ENCODE data around the gene CLCN6.

- TF ChIP-seq ZNF302 (tag by site-specific recombination; IDR thresholded peaks at IDR 0.05; ENCODE audit: low read depth) = no peak
- TF ChIP-seq ZNF571 (tag by site-specific recombination; IDR thresholded peaks at IDR 0.05) = no peak
- TF ChIP-seq, protein P1, sequence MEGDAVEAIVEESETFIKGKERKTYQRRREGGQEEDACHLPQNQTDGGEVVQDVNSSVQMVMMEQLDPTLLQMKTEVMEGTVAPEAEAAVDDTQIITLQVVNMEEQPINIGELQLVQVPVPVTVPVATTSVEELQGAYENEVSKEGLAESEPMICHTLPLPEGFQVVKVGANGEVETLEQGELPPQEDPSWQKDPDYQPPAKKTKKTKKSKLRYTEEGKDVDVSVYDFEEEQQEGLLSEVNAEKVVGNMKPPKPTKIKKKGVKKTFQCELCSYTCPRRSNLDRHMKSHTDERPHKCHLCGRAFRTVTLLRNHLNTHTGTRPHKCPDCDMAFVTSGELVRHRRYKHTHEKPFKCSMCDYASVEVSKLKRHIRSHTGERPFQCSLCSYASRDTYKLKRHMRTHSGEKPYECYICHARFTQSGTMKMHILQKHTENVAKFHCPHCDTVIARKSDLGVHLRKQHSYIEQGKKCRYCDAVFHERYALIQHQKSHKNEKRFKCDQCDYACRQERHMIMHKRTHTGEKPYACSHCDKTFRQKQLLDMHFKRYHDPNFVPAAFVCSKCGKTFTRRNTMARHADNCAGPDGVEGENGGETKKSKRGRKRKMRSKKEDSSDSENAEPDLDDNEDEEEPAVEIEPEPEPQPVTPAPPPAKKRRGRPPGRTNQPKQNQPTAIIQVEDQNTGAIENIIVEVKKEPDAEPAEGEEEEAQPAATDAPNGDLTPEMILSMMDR (tag by site-specific recombination; IDR thresholded peaks at IDR 0.05) = no peak
- no peak for TF ChIP-seq HOXC10 (CRISPR knock-in tag; IDR thresholded peaks at IDR 0.05)
- TF ChIP-seq ZBTB7A (tag by site-specific recombination; IDR thresholded peaks at IDR 0.05; ENCODE audit: low read depth) = no peak
- no peak for TF ChIP-seq ZNF155 (tag by site-specific recombination; IDR thresholded peaks at IDR 0.05)
- TF ChIP-seq ZNF423 (tag by site-specific recombination; IDR thresholded peaks at IDR 0.05) = no peak
- no peak for TF ChIP-seq PRDM1 (tag by site-specific recombination; IDR thresholded peaks at IDR 0.05)
Measured at GRCh38 chr1:11778844-11779623, 27.0 kb upstream of the CLCN6 start.

Measured in HEK293 (cell line).